SIG-M5 treated with dmso at 0.1 percent for 504 hours (cell line): ENCODE data around the gene IFIT3.

ENCODE experiments used
- DNase-seq: peaks from one replicate; lab custom pipeline; 2025; ENCODE audit not compliant: unreplicated experiment; lab: John Stamatoyannopoulos, UW

Gene IFIT3

GRCh38 chr10:89355394-89355931 is 27.7 kb downstream of the IFIT3 start:
- no peak for DNase-seq

- DNase-seq: no peak
Observed at GRCh38 chr10:89357096-89357495, 29.3 kb downstream of the IFIT3 start.

- no peak for DNase-seq
Observed at GRCh38 chr10:89357975-89358374, 30.2 kb downstream of the IFIT3 start.

- DNase-seq: no peak
Observed at GRCh38 chr10:89360157-89360556, 32.4 kb downstream of the IFIT3 start.

- DNase-seq: no peak
Observed at GRCh38 chr10:89362929-89363328, 35.1 kb downstream of the IFIT3 start.

- DNase-seq: no peak
Observed at GRCh38 chr10:89363729-89364442, 36.1 kb downstream of the IFIT3 start.

GRCh38 chr10:89364531-89364930 is 36.7 kb downstream of the IFIT3 start:
- no peak for DNase-seq

GRCh38 chr10:89367529-89367928 is 39.7 kb downstream of the IFIT3 start:
- no peak for DNase-seq

- no peak for DNase-seq
Observed at GRCh38 chr10:89368129-89368528, 40.3 kb downstream of the IFIT3 start.

GRCh38 chr10:89369156-89370105 is 41.6 kb downstream of the IFIT3 start:
- DNase-seq: peak; percentile 19

GRCh38 chr10:89371079-89371478 is 43.3 kb downstream of the IFIT3 start:
- no peak for DNase-seq

GRCh38 chr10:89371987-89372386 is 44.2 kb downstream of the IFIT3 start:
- no peak for DNase-seq

- peak; percentile 3 for DNase-seq
Observed at GRCh38 chr10:89373916-89374711, 46.3 kb downstream of the IFIT3 start.

- DNase-seq: no peak
Observed at GRCh38 chr10:89374713-89375141, 46.9 kb downstream of the IFIT3 start.

GRCh38 chr10:89377705-89378637 is 50.2 kb downstream of the IFIT3 start, which contains the start of gene IFIT1B:
IFIT1B (plus strand) TSS chr10:89378056; CDS start chr10:89378136, 80 bp downstream.
- DNase-seq: no peak

- DNase-seq: no peak
Observed at GRCh38 chr10:89379103-89379502, 51.3 kb downstream of the IFIT3 start.

GRCh38 chr10:89382757-89383156 is 55.0 kb downstream of the IFIT3 start:
- DNase-seq: no peak

GRCh38 chr10:89384474-89385340 is 56.9 kb downstream of the IFIT3 start:
- DNase-seq: peak; percentile 72

GRCh38 chr10:89388806-89389205 is 61.0 kb downstream of the IFIT3 start:
- DNase-seq: no peak
